NCI-H1417 treated with DMSO at 0.1 percent for 48 hours (cell line): ENCODE measurements around the gene CTNNBL1.
"Not testable (repeated sequence)": the region's sequence is repeated elsewhere in the genome, so short reads cannot be mapped to it uniquely, and the experiment has no call there.

Experiments
- DNase-seq: peaks from one replicate; lab custom pipeline; 2025; lab: John Stamatoyannopoulos, UW

The CTNNBL1 gene, protein sequence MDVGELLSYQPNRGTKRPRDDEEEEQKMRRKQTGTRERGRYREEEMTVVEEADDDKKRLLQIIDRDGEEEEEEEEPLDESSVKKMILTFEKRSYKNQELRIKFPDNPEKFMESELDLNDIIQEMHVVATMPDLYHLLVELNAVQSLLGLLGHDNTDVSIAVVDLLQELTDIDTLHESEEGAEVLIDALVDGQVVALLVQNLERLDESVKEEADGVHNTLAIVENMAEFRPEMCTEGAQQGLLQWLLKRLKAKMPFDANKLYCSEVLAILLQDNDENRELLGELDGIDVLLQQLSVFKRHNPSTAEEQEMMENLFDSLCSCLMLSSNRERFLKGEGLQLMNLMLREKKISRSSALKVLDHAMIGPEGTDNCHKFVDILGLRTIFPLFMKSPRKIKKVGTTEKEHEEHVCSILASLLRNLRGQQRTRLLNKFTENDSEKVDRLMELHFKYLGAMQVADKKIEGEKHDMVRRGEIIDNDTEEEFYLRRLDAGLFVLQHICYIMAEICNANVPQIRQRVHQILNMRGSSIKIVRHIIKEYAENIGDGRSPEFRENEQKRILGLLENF

DNA sequence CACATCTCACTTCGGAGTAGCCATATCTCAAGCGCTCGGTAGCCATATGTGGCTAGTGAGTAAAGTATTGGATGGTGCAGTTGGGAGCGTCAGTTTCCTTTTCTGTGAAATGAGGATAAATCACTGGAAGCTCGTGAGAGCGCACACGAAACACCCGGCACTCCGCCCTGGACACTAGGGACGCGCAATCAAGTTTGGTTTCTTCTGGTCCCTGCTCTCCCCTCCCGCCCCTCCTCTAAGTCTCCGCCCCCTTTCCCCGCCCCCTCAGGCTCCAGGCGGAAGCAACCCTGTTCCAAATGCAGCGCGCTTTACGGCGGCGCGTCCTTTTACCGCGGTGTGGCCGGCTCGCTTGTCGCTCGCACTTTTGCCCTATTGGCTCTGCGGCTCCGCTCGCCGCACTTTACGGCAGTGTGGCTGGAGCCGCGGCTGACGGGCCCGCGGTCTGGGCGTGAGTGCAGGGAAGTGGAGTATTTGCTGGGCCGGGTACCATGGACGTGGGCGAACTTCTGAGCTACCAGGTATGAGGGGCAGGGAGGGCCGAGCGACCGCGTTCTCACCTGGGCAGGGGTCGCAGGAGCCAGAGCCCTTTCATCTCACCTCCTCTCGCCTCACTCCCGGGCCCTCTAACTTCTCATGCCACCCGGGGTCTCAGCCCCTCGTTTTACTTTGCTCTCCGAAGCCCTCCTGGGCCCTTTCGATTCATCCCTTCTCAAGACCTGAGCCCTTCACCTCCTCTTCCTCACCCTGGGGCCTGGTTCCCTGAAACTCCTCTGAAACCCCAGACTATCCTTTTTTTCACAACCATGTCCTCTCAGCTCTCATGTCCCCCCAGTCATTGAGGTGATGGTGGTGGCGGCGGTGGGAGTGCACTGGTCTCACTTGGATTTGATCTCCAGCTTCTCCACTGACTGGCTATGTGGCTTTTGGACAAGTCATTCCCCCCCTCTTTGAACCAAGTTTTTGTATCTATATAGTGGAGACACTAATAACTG lies at the start of gene CTNNBL1:
Gene CTNNBL1 (plus strand): TSS at position 396 of the 992 bp plus-strand sequence. CDS start 93 bp downstream, at position 489.
- peak; percentile 88 for DNase-seq

DNA sequence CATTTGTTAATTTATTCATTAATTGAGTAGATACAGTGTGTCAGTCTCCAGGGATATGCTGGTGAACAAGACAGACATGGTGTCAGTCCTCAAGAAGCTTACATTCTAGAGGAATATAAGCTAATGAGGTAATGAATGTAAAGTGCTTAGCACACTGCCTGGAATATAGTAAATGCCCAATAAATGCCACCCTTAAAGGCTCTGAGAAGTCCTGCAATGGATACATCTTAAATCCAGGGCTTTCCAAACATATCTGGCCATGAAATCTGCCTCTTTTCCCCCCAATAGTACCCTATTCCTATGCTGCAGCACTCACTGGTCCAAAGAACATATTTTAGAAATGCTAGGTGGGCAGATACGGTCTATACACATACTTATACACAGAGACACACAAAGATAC lies 49.2 kb upstream of the CTNNBL1 start:
- no peak for DNase-seq

DNA sequence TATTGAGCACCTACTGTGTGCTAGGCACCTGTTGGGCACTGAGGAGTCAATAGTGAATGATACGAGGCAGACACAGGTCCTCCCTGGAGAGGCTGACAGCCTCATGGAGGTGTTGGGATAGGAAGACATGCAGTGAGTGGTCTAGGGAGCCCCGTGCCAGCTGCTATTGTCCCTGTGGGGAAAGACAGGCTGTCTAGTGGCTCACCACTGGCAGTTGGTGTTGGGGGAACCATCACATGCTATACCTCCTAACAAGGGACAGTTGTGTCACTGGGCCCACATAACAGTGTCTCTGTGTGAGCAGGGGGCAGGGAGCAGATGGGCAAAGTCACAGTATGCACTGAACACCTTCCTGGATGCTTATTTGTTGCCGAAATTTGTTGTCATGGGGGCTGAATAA lies 45.9 kb upstream of the CTNNBL1 start:
- DNase-seq = no peak

GRCh38 chr20:37649017-37649416 lies 44.8 kb upstream of the CTNNBL1 start:
- DNase-seq = no peak

DNA sequence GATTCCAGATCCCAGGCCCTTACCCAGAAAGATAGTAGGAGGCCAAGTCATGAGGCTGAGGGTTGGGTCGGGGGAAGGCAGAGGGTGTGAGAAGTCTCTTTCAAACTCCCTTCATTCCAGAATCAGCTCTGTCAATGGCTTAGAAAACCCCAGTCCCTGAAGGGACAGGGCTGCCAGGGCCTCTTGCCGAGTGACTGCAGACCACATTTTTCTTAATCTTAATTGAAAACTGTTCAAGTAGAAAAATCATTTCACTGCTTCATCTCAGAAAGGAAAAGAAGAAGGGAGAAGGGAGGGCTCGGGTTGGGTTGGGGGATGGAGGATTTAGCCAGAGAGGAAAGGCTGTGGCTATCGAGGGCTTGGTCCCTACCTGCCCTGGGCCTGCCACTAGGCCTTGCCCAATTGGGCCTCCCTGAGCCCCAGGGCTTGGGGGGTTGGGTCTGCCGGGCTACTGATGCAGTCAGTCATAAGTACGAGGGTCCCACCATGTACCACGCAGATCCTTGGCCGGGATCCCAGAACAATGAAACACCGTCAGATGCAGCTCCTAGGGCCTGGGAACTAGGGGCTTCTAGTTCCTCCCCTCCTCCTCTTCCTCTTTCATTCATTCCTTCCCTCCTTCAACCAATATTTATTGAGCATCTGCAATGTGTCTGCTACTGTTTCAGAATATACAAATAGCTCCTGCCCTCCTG lies 44.0 kb upstream of the CTNNBL1 start:
- DNase-seq = no peak

DNA sequence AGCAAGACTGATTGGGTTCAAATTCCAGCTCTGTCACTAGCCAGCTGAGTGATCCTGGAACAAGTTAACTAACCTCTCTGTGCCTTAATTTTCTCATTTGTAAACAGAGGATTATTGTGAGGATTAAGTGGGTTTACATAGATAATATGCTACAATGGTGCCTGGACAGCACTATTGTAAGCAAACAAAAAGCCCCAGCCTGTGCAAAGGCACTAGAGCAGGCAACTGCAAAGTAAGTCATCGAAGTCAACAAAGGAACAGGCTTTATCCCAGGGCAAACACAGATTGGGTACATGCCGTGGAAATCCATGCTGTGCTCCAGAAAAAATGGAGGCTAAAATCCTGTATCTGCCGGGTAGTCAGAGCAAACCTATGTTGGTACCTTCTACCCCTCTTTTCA lies 43.2 kb upstream of the CTNNBL1 start:
- no peak for DNase-seq

DNA sequence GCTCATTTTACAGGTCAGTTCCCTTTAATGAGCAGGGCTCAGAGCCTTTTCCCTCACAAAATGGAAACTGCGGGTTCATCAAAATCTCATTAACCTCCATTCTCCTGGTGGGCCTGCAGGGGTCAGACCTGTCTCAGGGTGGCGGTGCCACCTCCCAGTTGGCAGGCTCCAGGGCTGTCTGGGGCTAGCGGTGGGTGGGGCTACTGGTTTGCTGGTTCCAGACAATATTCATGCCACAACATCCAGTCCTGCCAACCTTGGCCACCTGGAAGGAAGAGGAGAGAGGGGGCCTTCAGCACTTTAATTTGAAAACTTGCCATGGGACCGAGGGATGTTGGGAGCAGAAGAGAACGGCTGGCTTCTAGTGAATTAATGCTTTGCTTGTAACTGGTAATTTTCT lies 41.9 kb upstream of the CTNNBL1 start:
- no peak for DNase-seq

GRCh38 chr20:37656945-37657344 lies 36.9 kb upstream of the CTNNBL1 start:
- no peak for DNase-seq

- DNase-seq = no peak
Observed at GRCh38 chr20:37657924-37658804, 35.7 kb upstream of the CTNNBL1 start.

DNA sequence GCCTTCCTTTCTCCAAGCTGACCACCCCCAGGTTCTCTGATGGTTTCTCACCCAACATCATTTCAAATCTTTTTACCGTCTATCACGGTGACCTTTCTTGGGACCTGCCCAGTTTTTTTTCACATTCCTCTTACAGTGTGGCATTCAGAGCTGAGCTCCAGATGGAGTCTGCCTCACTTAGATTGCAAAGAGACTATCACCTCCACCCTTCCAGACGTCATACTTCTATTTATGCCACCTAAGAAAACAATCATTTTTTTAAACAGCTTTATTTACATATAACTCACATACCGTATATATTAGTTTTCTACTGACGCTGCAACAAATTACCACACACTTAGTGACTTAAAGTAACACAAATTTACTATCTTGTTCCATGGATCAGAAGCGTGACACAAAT lies 32.3 kb upstream of the CTNNBL1 start:
- DNase-seq = no peak

GRCh38 chr20:37662308-37662707 lies 31.5 kb upstream of the CTNNBL1 start:
- DNase-seq = no peak

DNA sequence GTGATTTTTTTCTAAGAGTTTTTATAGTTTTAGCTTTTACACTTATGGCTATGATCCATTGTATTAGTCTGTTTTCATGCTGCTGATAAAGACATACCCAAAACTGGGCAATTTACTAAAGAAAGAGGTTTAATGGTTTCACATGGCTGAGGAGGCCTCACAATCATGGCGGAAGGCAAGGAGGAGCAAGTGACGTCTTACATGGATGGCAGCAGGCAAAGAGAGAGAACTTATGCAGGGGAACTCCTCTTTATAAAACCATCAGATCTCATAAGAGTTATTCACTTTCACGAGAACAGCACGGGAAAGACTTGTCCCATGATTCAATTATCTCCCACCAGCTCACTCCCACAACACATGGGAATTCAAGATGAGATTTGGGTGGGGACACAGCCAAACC lies 29.2 kb upstream of the CTNNBL1 start:
- DNase-seq = not testable (repeated sequence)

DNA sequence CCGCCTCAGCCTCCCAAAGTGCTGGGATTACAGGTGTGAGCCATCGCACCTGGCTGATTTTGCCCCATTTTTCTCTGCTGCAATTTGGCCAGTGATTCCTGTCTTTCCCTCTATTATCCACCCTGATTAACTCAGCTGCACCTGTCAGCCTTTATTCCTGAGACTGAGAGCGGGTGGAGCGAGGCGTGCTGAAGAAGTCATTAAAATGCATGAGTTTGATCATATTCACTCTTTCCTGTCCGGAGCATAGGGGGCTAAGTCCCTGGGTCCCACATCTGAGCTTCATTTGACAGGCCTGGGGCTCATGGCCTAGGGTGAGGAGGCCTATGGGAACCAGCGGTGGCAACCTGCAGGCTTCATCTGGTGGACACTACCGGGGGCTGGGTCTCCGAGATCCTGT lies 25.7 kb upstream of the CTNNBL1 start:
- no peak for DNase-seq

DNA sequence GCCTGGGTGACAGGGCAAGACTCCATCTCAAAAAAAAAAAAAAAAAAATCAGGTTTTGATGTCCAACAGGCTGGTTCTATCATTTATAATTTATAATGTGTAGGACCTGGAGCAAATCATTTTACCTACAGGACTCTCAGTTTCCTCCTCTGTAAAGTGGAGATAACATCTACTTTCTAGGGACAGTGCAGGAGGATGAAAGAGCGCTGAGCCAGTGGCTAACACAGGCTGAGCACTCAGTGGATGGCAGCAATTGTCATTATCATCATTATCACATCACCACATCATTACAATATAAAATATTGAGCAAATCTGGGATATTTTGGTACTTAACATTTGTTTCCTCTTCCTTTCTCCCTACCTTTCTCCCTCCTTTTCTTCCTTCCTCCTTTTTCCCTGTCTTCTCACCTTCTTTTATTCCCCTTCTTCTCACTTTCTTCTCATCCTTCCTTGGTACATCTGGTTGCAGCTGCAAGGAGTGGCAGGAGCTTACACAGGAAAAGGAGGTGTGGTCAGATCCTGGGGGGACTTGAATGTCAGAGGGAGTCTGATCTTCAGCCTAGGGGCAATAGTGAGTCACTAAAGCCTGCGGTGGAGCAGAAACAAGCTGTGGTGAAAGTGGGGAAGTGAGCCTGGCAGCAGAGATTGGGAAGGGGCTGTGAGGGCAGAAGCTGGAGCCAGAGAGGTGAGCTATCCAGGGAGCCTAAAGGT lies 24.6 kb upstream of the CTNNBL1 start:
- no peak for DNase-seq

- no peak for DNase-seq
Observed at GRCh38 chr20:37669773-37670236, 24.0 kb upstream of the CTNNBL1 start.

DNA sequence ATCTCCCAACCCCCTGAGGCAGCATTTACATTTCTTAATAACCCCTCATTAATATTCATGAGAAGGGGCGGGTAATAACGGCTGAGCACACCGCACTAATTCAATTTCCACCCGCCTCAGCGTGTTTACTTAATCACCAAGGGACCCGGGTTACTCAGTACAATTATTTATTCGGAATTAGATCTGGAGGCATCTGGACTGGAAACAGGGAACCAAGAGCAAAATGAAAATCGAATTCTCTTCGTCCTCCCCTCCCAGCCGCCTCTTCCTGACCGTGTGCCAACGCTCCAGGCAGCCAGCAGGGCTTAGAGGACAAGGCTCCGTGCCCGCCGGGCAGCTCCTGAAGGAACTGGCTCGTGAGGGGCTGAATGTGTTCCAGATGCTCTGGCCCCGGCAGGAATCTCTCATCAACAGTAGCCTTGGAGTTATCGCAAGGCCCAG lies 23.5 kb upstream of the CTNNBL1 start:
- peak; percentile 18 for DNase-seq

GRCh38 chr20:37672143-37672542 lies 21.7 kb upstream of the CTNNBL1 start:
- DNase-seq = no peak

DNA sequence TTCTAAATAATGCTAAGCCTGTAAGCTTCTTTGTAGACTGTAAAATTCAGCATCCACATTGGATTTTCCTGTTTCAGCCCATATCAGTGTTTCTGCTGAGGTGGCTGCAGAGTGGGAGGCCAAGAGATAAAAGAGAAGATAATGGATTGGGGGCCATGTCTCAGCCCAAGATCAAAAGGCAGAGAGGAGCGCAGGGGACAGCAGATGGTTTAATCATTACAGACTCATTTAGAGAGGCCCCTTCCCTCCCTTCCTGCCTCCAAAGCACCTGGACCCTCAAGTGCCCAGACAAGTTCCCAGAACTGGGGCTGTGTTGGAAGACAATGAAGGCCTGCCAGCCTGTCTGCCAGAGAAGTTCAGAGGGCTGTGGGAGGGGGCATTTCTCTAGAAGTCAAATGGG lies 20.4 kb upstream of the CTNNBL1 start:
- DNase-seq = no peak

- DNase-seq = no peak
Observed at GRCh38 chr20:37676440-37676839, 17.4 kb upstream of the CTNNBL1 start.
